Hindlimb muscle (tissue), 1 donor: Measurements from ENCODE around the gene DNLZ. TPM values are rescaled to one million over a fixed set of nuclear protein-coding genes. Genes with fewer than 3 reads are reported as not detected.

Source experiments
- DNase-seq: peaks from one replicate; pipeline ENCODE4 v3.0.0-alpha.2; 2013
- polyA plus RNA-seq: library from polyadenylated mRNA; unstranded; fragments of 120-200 nt; gene quantifications from one replicate; pipeline ENCODE4 v1.2.1, GENCODE V29; 2013; ENCODE audit not compliant: insufficient read length

DNLZ gene
- polyA plus RNA-seq, 1 donor = 10.5 TPM

DNA sequence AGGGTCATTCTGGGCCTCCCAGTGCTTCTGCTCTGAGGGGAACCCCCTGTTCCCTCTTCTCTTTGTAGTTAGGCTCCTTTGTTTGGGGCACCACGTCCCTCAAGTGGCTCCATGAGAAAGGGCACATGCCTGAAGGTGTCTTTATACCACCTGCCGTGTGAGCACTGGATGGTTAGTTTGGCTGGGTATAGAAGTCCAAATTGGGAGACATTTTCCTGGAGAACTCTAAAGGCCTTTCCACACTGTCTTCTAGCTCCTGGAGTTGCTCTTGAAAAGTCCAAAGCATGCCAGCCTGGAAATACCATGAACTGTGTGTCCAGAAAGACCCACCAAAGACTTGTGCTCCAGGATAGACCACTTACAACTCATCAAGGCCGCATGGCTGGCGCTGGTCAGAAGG is 48.6 kb downstream of the DNLZ start:
- no peak for DNase-seq

DNA sequence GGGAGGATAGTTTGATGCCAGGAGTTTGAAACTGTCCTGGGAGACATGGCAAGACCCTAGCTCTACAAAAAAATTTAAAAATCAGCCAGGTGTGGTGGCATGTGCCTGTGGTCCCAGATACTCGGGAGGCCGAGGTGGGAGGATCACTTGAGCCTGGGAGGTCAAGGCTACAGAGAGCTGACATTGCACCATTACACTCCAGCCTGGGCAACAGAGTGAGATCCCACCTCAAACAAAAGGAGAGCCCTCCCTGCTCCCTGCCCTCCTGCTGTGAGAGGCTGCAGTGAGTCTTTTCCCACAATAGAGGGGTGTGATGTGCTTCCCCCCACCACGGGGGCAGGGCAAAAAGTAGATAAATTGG is 49.5 kb downstream of the DNLZ start:
- no peak for DNase-seq

GRCh38 chr9:136313111-136314055 is 50.2 kb downstream of the DNLZ start:
- no peak for DNase-seq

- DNase-seq = no peak
Observed at GRCh38 chr9:136312436-136312835, 51.1 kb downstream of the DNLZ start.

DNA sequence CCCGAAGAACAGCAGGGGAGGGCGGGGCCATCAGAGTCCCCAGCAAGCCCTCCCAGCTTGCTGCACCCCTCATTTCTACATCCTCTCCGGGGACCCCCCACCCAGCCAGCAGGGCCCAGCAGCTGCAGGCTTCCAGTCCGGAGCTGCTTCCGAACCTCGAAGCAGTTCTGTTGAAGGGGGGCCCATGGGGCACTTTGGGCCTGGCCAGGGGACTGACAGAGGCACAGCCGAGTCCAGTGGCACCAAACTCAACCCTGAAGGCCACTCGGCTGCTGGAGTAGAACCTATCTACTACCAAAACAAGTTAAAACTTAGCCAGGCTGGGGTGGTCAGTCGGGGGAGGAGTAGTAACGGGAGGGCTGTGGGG is 51.6 kb downstream of the DNLZ start:
- no peak for DNase-seq

- no peak for DNase-seq
Observed at GRCh38 chr9:136311051-136312008, 52.2 kb downstream of the DNLZ start.

DNA sequence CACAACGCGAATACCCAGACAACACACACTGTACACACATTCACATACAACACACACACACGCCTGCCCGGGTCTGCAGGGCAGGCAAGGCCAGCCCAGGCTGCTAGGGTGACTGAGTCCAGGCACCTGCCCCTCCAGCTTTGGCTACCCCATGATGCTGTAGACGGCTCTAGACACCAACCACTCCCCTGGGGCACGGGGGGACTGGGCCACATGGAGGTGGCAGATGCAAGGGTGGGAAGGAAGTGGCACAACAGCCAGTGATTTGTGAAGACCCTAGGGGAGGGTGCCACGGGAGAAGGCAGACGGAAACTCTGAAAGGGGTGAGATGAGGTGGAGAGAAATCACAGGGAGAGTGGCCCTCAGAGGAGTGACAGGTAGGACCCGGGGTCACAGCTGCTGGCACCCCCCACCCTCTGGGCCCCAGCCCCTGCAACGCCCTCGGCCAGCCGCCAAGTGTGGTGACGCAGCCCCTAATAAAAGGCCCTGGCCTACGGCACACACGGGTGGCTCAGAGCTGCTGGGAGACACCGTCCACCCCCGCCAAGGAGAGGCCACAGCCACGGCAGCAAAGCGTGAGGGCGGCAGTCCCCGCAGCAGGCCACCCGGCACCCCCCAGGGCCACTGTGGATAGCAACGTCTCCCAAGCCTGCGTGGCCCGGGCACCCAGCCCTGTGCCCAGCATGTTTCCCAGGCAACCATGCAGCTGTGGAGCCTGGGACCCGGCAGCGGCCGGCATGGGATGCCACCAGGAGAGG is 53.1 kb downstream of the DNLZ start:
- no peak for DNase-seq

DNA sequence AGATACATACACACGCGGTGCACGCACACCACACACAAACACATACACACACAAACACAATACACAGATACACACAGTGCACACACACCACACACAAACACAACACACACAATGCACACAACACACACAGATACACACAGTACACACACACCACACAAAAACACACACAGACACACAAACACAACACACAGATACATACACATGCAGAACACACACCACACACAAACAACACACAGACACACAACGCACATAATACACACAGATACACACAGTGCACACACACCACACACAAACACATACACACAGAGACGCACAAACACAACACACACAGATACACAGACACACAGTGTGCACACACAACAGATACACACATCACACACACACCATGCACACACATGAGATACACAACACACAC is 53.7 kb downstream of the DNLZ start:
- no peak for DNase-seq

Other genes starting within 250 kb of the DNLZ start
- 27.2 TPM for gene TMEM250, start 244.9 kb downstream of the DNLZ start, polyA plus RNA-seq
- gene LHX3, start 158.6 kb downstream of the DNLZ start, polyA plus RNA-seq = not detected
- gene QSOX2, start 117.9 kb downstream of the DNLZ start, polyA plus RNA-seq = 8.3 TPM
- 0.04 TPM for gene CCDC187, start 59.6 kb downstream of the DNLZ start, polyA plus RNA-seq
- gene GPSM1, start 36.2 kb downstream of the DNLZ start, polyA plus RNA-seq = 28.5 TPM
- gene CARD9, start 9.9 kb upstream of the DNLZ start, polyA plus RNA-seq = 1.1 TPM
- 7.8 TPM for gene SNAPC4, start 36.4 kb upstream of the DNLZ start, polyA plus RNA-seq
- gene ENTR1, start 46.9 kb upstream of the DNLZ start, polyA plus RNA-seq = 31.5 TPM
- gene PMPCA, start 46.9 kb upstream of the DNLZ start, polyA plus RNA-seq = 39.9 TPM
- gene INPP5E, start 76.1 kb upstream of the DNLZ start, polyA plus RNA-seq = 13.7 TPM
- gene SEC16A, start 119.3 kb upstream of the DNLZ start, polyA plus RNA-seq = 38.4 TPM
- gene NOTCH1, start 182.3 kb upstream of the DNLZ start, polyA plus RNA-seq = 38.6 TPM